MCF 10A (cell line): Measurements from ENCODE around the gene SCD5. TPM values are rescaled to one million over a fixed set of nuclear protein-coding genes. Genes with fewer than 3 reads are reported as not detected.

Experiments used
- BruUV-seq: library from RNA; stranded (reverse); fragments of 400-500 nt; replicated peaks from 2 replicates; lab custom pipeline; 2021; lab: Mats Ljungman, UMichigan
- CTCF ChIA-PET: fragments of 300-600 bp; sonication (Branson Sonifier 250); formaldehyde crosslinking; extraction: SDS; loops from one replicate; lab custom pipeline; 2021; ENCODE audit warnings: antibody characterized with exemption, inconsistent platforms; lab: Yijun Ruan, JAX
- POLR2A ChIA-PET: fragments of 300-600, 350-650 bp; sonication (Branson Sonifier 250); formaldehyde crosslinking; extraction: SDS; loops from one replicate; lab custom pipeline; 2020; ENCODE audit warnings: antibody characterized with exemption, inconsistent platforms; lab: Yijun Ruan, JAX
- DNase-seq: peaks from one replicate; pipeline ENCODE4 v3.0.0-alpha.2; 2018; ENCODE audit not compliant: unreplicated experiment
- H3K27ac Mint-ChIP-seq: one replicate; pipeline ENCODE4 v1.8.0; 2022; ENCODE audit warnings: mild to moderate bottlenecking, low read depth, mixed read lengths; ENCODE audit not compliant: unreplicated experiment
- H3K27me3 Mint-ChIP-seq: one replicate; pipeline ENCODE4 v1.8.0; 2022; ENCODE audit warnings: mixed read lengths; ENCODE audit not compliant: insufficient read depth, unreplicated experiment
- H3K36me3 Mint-ChIP-seq: one replicate; pipeline ENCODE4 v1.8.0; 2022; ENCODE audit warnings: mild to moderate bottlenecking, moderate library complexity, mixed read lengths; ENCODE audit not compliant: insufficient read depth, unreplicated experiment
- H3K4me1 Mint-ChIP-seq: one replicate; pipeline ENCODE4 v1.8.0; 2022; ENCODE audit warnings: mixed read lengths; ENCODE audit not compliant: insufficient read depth, unreplicated experiment
- H3K4me3 Mint-ChIP-seq: one replicate; pipeline ENCODE4 v1.8.0; 2022; ENCODE audit warnings: mild to moderate bottlenecking, moderate library complexity, mixed read lengths; ENCODE audit not compliant: unreplicated experiment
- H3K9me3 Mint-ChIP-seq: one replicate; pipeline ENCODE4 v1.8.0; 2022; ENCODE audit warnings: mixed read lengths; ENCODE audit not compliant: unreplicated experiment
- CTCF ChIP-seq: fragments of 200-600 bp; IDR thresholded peaks from one replicate; pipeline ENCODE4 v1.8.0; 2022; ENCODE audit warnings: antibody characterized with exemption, mild to moderate bottlenecking; ENCODE audit not compliant: unreplicated experiment
- intact Hi-C: fragments of 100-400 bp; cut with micrococcal nuclease; formaldehyde crosslinking; loops from 2 replicates; pipeline ENCODE4 v1.14.1; 2022
- total RNA-seq: library from RNA; stranded (reverse); gene quantifications from 2 replicates; pipeline ENCODE4 v1.2.3, GENCODE V29; 2022

Gene SCD5
- total RNA-seq, 1 experiment from 2014 or later: 3.6 TPM

- no peak for DNase-seq
- no peak for TF ChIP-seq CTCF
- Mint-ChIP-seq H3K9me3 (no peaks in the 10 kb centered on the region), H3K4me1 (no peaks in the 10 kb centered on the region), H3K36me3 (no peaks in the 10 kb centered on the region), H3K27me3 (no peaks in the 10 kb centered on the region), H3K27ac (no peak overlapping the region), H3K4me3 (no peak overlapping the region)
- ChIA-PET CTCF (interaction anchor here (0.5 to 0.9 kb wide), 4 partner anchors 8 to 130 kb away, joined by 3 to 4 read pairs (median 3); no protein-coding TSS in a partner anchor), POLR2A (interaction anchor here (0.6 to 1.1 kb wide), 4 partner anchors 9 to 539 kb away, joined by 3 to 4 read pairs (median 3); no protein-coding TSS in a partner anchor)
- intact Hi-C loops: no loop called here
- no TSS peak for BruUV-seq
Measured at GRCh38 chr4:82715731-82716617, 82.6 kb downstream of the SCD5 start.

GRCh38 chr4:82713856-82714255, 84.7 kb downstream of the SCD5 start:
- DNase-seq: no peak
- Mint-ChIP-seq H3K27ac (no peak overlapping the region), H3K9me3 (no peaks in the 10 kb centered on the region), H3K4me1 (no peaks in the 10 kb centered on the region), H3K36me3 (no peaks in the 10 kb centered on the region), H3K4me3 (no peak overlapping the region), H3K27me3 (no peaks in the 10 kb centered on the region)
- no TSS peak for BruUV-seq
- TF ChIP-seq CTCF: no peak
- intact Hi-C loops: no loop called here
- POLR2A ChIA-PET: no interaction called here
- CTCF ChIA-PET: interaction anchor here (0.6 to 1.3 kb wide), 2 partner anchors 11 to 33 kb away, joined by 3 read pairs; no protein-coding TSS in a partner anchor

- no peaks in the 10 kb centered on the region for H3K27me3 Mint-ChIP-seq
Measured at GRCh38 chr4:82712561-82712960, 86.0 kb downstream of the SCD5 start.

More at GRCh38 chr4:82712561-82712960, 86.0 kb downstream of the SCD5 start:
- BruUV-seq: no TSS peak
- CTCF ChIA-PET: interaction anchor here (0.8 to 2.6 kb wide), 2 partner anchors 9 kb away, joined by 3 to 12 read pairs; no protein-coding TSS in a partner anchor
- intact Hi-C loops: no loop called here
- no peaks in the 10 kb centered on the region for H3K36me3 Mint-ChIP-seq
- no peaks in the 10 kb centered on the region for H3K9me3 Mint-ChIP-seq
- POLR2A ChIA-PET: no interaction called here
- no peak for TF ChIP-seq CTCF
- DNase-seq: no peak
- H3K4me3 Mint-ChIP-seq: no peak overlapping the region
- H3K4me1 Mint-ChIP-seq: no peaks in the 10 kb centered on the region
- no peak overlapping the region for H3K27ac Mint-ChIP-seq
